Smooth muscle cell (in vitro differentiated cells): ENCODE measurements around the gene SOX6. TPM values are rescaled to one million over a fixed set of nuclear protein-coding genes. Genes with fewer than 3 reads are reported as not detected.

Source experiments
- DNase-seq: peaks from one replicate; lab custom pipeline; 2025; ENCODE audit not compliant: unreplicated experiment; lab: John Stamatoyannopoulos, UW
- H2AFZ ChIP-seq: fragments of 200-600 bp; sonication (generic); 2 replicates; pipeline ENCODE4 v1.6.0; 2016; ENCODE audit warnings: antibody characterized with exemption, low read depth, mild to moderate bottlenecking
- H3F3A ChIP-seq: fragments of 200-600 bp; sonication (generic); 2 replicates; pipeline ENCODE4 v1.6.0; 2017; ENCODE audit warnings: antibody characterized with exemption, low read depth
- H3K27ac ChIP-seq: fragments of 200-600 bp; sonication (generic); 2 replicates; pipeline ENCODE4 v1.5.1; 2016; ENCODE audit warnings: low read depth, mild to moderate bottlenecking
- H3K27me3 ChIP-seq: fragments of 200-600 bp; sonication (generic); 2 replicates; pipeline ENCODE4 v1.6.1; 2016; ENCODE audit warnings: low read depth, mild to moderate bottlenecking
- H3K36me3 ChIP-seq: fragments of 200-600 bp; sonication (generic); 2 replicates; pipeline ENCODE4 v1.5.1; 2016; ENCODE audit warnings: low read depth
- H3K4me1 ChIP-seq: fragments of 200-600 bp; sonication (generic); 2 replicates; pipeline ENCODE4 v1.5.1; 2016; ENCODE audit warnings: low read depth
- H3K4me2 ChIP-seq: fragments of 200-600 bp; sonication (generic); 2 replicates; pipeline ENCODE4 v1.6.0; 2016; ENCODE audit warnings: mild to moderate bottlenecking
- H3K4me3 ChIP-seq: fragments of 200-600 bp; sonication (generic); 2 replicates; pipeline ENCODE4 v1.5.1; 2016; ENCODE audit warnings: mild to moderate bottlenecking
- H3K79me2 ChIP-seq: fragments of 200-600 bp; sonication (generic); 2 replicates; pipeline ENCODE4 v1.6.0; 2016; ENCODE audit warnings: low read depth, mild to moderate bottlenecking
- H3K9ac ChIP-seq: fragments of 200-600 bp; sonication (generic); 2 replicates; pipeline ENCODE4 v1.6.0; 2016; ENCODE audit warnings: low read depth
- H3K9me3 ChIP-seq: fragments of 200-600 bp; sonication (generic); replicated peaks from 2 replicates; pipeline ENCODE4 v1.5.1; 2016; ENCODE audit warnings: low read depth
- H4K20me1 ChIP-seq: fragments of 200-600 bp; sonication (generic); 2 replicates; pipeline ENCODE4 v1.6.0; 2016; ENCODE audit warnings: low read depth
- WGBS: methylation state at CpG from one replicate; pipeline ENCODE4 v1.1.7; 2016; ENCODE audit warnings: low lambda C conversion rate; 5-methylcytosine and 5-hydroxymethylcytosine counted together
- polyA plus RNA-seq: library from polyadenylated mRNA; unstranded; fragments of >200 nt; fragmentation: Nextera tagmentation; extraction: Ambion mirVana; gene quantifications from 2 replicates; pipeline ENCODE4 v1.2.1, GENCODE V29; 2016
- total RNA-seq: library from RNA; depleted of rRNA; stranded (reverse); fragments of >200 nt; gene quantifications from 2 replicates; pipeline ENCODE4 v1.2.3, GENCODE V29; 2014
- TF ChIP-seq, protein P1 (sequence below): fragments of 200-600 bp; sonication (generic); IDR thresholded peaks from 2 replicates; pipeline ENCODE4 v1.5.1; 2017; ENCODE audit warnings: borderline replicate concordance, mild to moderate bottlenecking, antibody characterized with exemption; ENCODE audit not compliant: insufficient read depth, poor library complexity, severe bottlenecking

Gene SOX6
- total and polyA plus RNA-seq, 2 experiments from 2014 or later: 11.2 to 27.6 TPM

- no peaks in the 10 kb centered on the region for H3K79me2 ChIP-seq
- no peaks in the 10 kb centered on the region for H3F3A ChIP-seq
- H3K27ac ChIP-seq: no peak overlapping the region
- H3K27me3 ChIP-seq: no peaks in the 10 kb centered on the region
- TF ChIP-seq, protein P1, sequence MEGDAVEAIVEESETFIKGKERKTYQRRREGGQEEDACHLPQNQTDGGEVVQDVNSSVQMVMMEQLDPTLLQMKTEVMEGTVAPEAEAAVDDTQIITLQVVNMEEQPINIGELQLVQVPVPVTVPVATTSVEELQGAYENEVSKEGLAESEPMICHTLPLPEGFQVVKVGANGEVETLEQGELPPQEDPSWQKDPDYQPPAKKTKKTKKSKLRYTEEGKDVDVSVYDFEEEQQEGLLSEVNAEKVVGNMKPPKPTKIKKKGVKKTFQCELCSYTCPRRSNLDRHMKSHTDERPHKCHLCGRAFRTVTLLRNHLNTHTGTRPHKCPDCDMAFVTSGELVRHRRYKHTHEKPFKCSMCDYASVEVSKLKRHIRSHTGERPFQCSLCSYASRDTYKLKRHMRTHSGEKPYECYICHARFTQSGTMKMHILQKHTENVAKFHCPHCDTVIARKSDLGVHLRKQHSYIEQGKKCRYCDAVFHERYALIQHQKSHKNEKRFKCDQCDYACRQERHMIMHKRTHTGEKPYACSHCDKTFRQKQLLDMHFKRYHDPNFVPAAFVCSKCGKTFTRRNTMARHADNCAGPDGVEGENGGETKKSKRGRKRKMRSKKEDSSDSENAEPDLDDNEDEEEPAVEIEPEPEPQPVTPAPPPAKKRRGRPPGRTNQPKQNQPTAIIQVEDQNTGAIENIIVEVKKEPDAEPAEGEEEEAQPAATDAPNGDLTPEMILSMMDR: no peak
- no peaks in the 10 kb centered on the region for H3K4me1 ChIP-seq
- no peaks in the 10 kb centered on the region for H3K36me3 ChIP-seq
- H3K4me3 ChIP-seq: no peak overlapping the region
- no peaks in the 10 kb centered on the region for H4K20me1 ChIP-seq
- no peak overlapping the region for H2AFZ ChIP-seq
- DNase-seq: no peak
- H3K9ac ChIP-seq: no peak overlapping the region
- H3K9me3 ChIP-seq: no peaks in the 10 kb centered on the region
- H3K4me2 ChIP-seq: no peak overlapping the region
These were observed 236.3 kb downstream of the SOX6 start for GRCh38 chr11:16120008-16120407.

DNA sequence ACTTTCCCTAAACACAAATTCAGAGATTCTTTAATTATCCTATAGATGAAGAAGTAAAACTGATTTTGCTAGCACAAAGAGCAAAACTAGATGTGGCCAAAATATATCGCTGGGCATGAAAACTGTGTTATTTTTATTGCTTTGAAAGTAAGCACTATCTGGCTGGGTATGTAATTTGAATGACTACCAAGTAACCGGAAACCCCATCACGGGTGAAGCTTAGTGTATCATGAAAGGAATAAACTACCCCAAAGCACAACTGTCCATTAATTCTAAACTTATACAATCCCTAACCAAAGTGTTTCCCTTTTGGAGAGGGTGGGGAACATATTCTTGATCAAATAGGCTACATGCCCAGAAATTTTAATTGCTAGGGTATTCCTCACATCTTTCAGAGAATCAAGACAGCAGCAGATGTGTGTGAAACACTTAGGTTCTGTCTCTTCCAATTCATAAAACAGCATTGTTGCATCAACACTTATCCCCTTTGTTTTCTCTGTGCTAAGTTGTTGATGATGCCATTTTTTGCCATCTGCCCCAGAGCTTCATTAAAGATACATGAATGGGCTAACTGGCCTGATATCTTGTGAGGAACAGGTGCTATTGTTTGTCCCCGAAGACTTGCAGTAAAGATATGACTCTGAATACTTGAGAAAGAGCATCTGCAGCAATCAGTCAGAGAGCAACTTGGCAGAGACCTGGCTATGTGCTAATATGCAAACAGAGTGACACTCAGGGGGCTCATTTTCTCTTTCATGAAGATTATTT, 238.2 kb downstream of the SOX6 start:
- H2AFZ ChIP-seq: no peak overlapping the region
- no peak for DNase-seq
- TF ChIP-seq, protein P1: no peak
- no peak overlapping the region for H3K27ac ChIP-seq
- H3K79me2 ChIP-seq: no peaks in the 10 kb centered on the region
- H3K9me3 ChIP-seq: no peaks in the 10 kb centered on the region
- peaks cover 3% of the 10 kb centered on the region for H3K4me1 ChIP-seq
- H3K4me3 ChIP-seq: no peak overlapping the region
- H3K27me3 ChIP-seq: no peaks in the 10 kb centered on the region
- H3K9ac ChIP-seq: no peak overlapping the region
- H4K20me1 ChIP-seq: no peaks in the 10 kb centered on the region
- H3K36me3 ChIP-seq: no peaks in the 10 kb centered on the region
- no peak overlapping the region for H3K4me2 ChIP-seq
- 86% methylated on average over 4 of the region's 4 CpGs for WGBS
- no peaks in the 10 kb centered on the region for H3F3A ChIP-seq

- H3K9me3 ChIP-seq: no peaks in the 10 kb centered on the region
- DNase-seq: no peak
- 97% methylated on average over 1 of the region's 1 CpG for WGBS
These were observed 241.1 kb downstream of the SOX6 start for GRCh38 chr11:16114978-16115871.

More at GRCh38 chr11:16114978-16115871, 241.1 kb downstream of the SOX6 start:
- Histone ChIP-seq H3K27me3 (no peaks in the 10 kb centered on the region), H3K27ac (no peak overlapping the region), H3K79me2 (no peaks in the 10 kb centered on the region), H3K36me3 (no peaks in the 10 kb centered on the region), H2AFZ (no peak overlapping the region), H3K4me1 (peaks cover 33% of the 10 kb centered on the region), H3K9ac (no peak overlapping the region), H3K4me2 (no peak overlapping the region), H3F3A (no peaks in the 10 kb centered on the region), H4K20me1 (no peaks in the 10 kb centered on the region), H3K4me3 (no peak overlapping the region)
- TF ChIP-seq, protein P1: no peak
